H1 (cell line): ENCODE data around the gene ASB16. TPM values are rescaled to one million over a fixed set of nuclear protein-coding genes. Genes with fewer than 3 reads are reported as not detected.

Experiments
- CTCF ChIA-PET: fragments of 300-600 bp; sonication (Branson Sonifier 250); formaldehyde crosslinking; loops from one replicate; lab custom pipeline; 2021; ENCODE audit not compliant: partially characterized antibody; lab: Charles Lee
- POLR2A ChIA-PET: fragments of 300-600 bp; sonication (Branson Sonifier 250); formaldehyde crosslinking; loops from one replicate; lab custom pipeline; 2021; ENCODE audit warnings: inconsistent platforms; ENCODE audit not compliant: partially characterized antibody; lab: Charles Lee
- DNase-seq, 2 experiments: peaks; one replicate each; pipeline versions ENCODE4 v3.0.0 to v3.0.0-alpha.2; 2010 to 2022; ENCODE audit warnings: low spot score in 2 of 2, low read depth in 1 of 2, mixed read lengths in 1 of 2
- FAIRE-seq: peaks from 2 replicates; lab custom pipeline; 2011; peaks lifted over from hg19 to GRCh38; lab: Jason Lieb, UNC
- H2AFZ ChIP-seq: 2 replicates; pipeline ENCODE4 v1.8.1; 2012; ENCODE audit warnings: low read length, inconsistent platforms
- H2AK5ac ChIP-seq: 2 replicates; pipeline ENCODE4 v1.6.1; 2013; ENCODE audit warnings: low read depth, low read length
- H2BK120ac ChIP-seq: replicated peaks from 2 replicates; pipeline ENCODE3; 2013; ENCODE audit warnings: low read depth, low read length, inconsistent platforms
- H2BK12ac ChIP-seq: 2 replicates; pipeline ENCODE4 v1.6.1; 2013; ENCODE audit warnings: low read depth, low read length
- H2BK15ac ChIP-seq: 2 replicates; pipeline ENCODE4 v1.6.1; 2013; ENCODE audit warnings: low read length
- H2BK20ac ChIP-seq: 2 replicates; pipeline ENCODE4 v1.6.1; 2013; ENCODE audit warnings: low read length
- H2BK5ac ChIP-seq: 2 replicates; pipeline ENCODE4 v1.6.1; 2013; ENCODE audit warnings: low read depth, low read length
- H3K14ac ChIP-seq: 2 replicates; pipeline ENCODE4 v1.6.1; 2013; ENCODE audit warnings: inconsistent platforms; ENCODE audit not compliant: insufficient read length
- H3K18ac ChIP-seq: 2 replicates; pipeline ENCODE4 v1.6.1; 2013; ENCODE audit warnings: low read length; ENCODE audit errors: extremely low read depth
- H3K23ac ChIP-seq: 2 replicates; pipeline ENCODE4 v1.6.1; 2013; ENCODE audit warnings: inconsistent platforms; ENCODE audit not compliant: insufficient read length
- H3K23me2 ChIP-seq: 2 replicates; pipeline ENCODE4 v1.6.1; 2013; ENCODE audit warnings: low read depth, low read length
- H3K27ac ChIP-seq: 2 replicates; pipeline ENCODE4 v1.6.1; 2011; ENCODE audit warnings: low read depth, low read length, inconsistent platforms
- H3K27me3 ChIP-seq, 4 experiments: replicated peaks in 1 of 4; 1 replicate in 1 of 4; 2 replicates in 3 of 4; pipeline versions ENCODE4 v1.6.1 to v1.8.1; 2011 to 2013; ENCODE audit warnings: low read length in 3 of 4, mild to moderate bottlenecking in 3 of 4, inconsistent platforms in 2 of 4, mixed read lengths in 2 of 4, moderate library complexity in 1 of 4; ENCODE audit not compliant: control insufficient read depth in 3 of 4, insufficient read depth in 3 of 4; ENCODE audit errors: extremely low read depth in 1 of 4
- H3K36me3 ChIP-seq, 4 experiments: 2 replicates each; pipeline versions ENCODE4 v1.6.1 to v1.8.1; 2011 to 2013; ENCODE audit warnings: mild to moderate bottlenecking in 4 of 4, low read length in 3 of 4, moderate library complexity in 2 of 4, control low read depth in 1 of 4, inconsistent platforms in 1 of 4; ENCODE audit not compliant: insufficient read depth in 4 of 4, control insufficient read depth in 2 of 4
- H3K4ac ChIP-seq: replicated peaks from 2 replicates; pipeline ENCODE3; 2013; ENCODE audit warnings: low read length, low read depth, mixed read lengths, inconsistent platforms; ENCODE audit not compliant: insufficient read length
- H3K4me1 ChIP-seq, 4 experiments: replicated peaks in 1 of 4; 1 replicate in 1 of 4; 2 replicates in 3 of 4; pipeline versions ENCODE4 v1.6.1 to v1.8.1; 2011 to 2013; ENCODE audit warnings: low read length in 3 of 4, inconsistent platforms in 2 of 4, mixed read lengths in 1 of 4; ENCODE audit not compliant: insufficient read depth in 4 of 4, control insufficient read depth in 3 of 4
- H3K4me2 ChIP-seq, 2 experiments: 2 replicates each; pipeline versions ENCODE4 v1.6.1 to v1.8.1; 2011 to 2013; ENCODE audit warnings: low read depth in 2 of 2, low read length in 2 of 2, control low read depth in 1 of 2, inconsistent platforms in 1 of 2, mild to moderate bottlenecking in 1 of 2; ENCODE audit not compliant: insufficient read depth in 1 of 2
- H3K4me3 ChIP-seq, 4 experiments: fragments of 200-600, 300-600 bp in 1 of 4; sonication (generic), shearing (Covaris generic), sonication (Bioruptor Twin) in 1 of 4; 2 replicates each; pipeline versions ENCODE4 v1.5.1 to v1.8.1; 2011 to 2016; ENCODE audit warnings: low read length in 4 of 4, low read depth in 3 of 4, control low read depth in 2 of 4, inconsistent platforms in 2 of 4, mild to moderate bottlenecking in 2 of 4, mixed read lengths in 1 of 4, moderate library complexity in 1 of 4; ENCODE audit not compliant: insufficient read depth in 2 of 4; ENCODE audit errors: extremely low read depth in 1 of 4
- H3K56ac ChIP-seq: replicated peaks from 2 replicates; pipeline ENCODE3; 2013; ENCODE audit warnings: low read depth, mild to moderate bottlenecking, mixed read lengths, low read length, inconsistent platforms; ENCODE audit not compliant: insufficient read length
- H3K79me1 ChIP-seq: 2 replicates; pipeline ENCODE4 v1.6.1; 2013; ENCODE audit warnings: low read depth, low read length, control low read depth
- H3K79me2 ChIP-seq, 2 experiments: 2 replicates each; pipeline versions ENCODE4 v1.6.1 to v1.8.1; 2012 to 2013; ENCODE audit warnings: low read length in 2 of 2, mild to moderate bottlenecking in 2 of 2, inconsistent platforms in 1 of 2; ENCODE audit not compliant: insufficient read depth in 2 of 2, control insufficient read depth in 1 of 2
- H3K9ac ChIP-seq, 4 experiments: replicated peaks in 1 of 4; 1 replicate in 1 of 4; 2 replicates in 3 of 4; pipeline versions ENCODE4 v1.6.1 to v1.8.1; 2011 to 2013; ENCODE audit warnings: low read depth in 3 of 4, low read length in 3 of 4, control low read depth in 2 of 4, mild to moderate bottlenecking in 2 of 4, moderate library complexity in 2 of 4, inconsistent platforms in 1 of 4; ENCODE audit errors: extremely low read depth in 1 of 4
- H3K9me3 ChIP-seq, 2 experiments: 2 replicates each; pipeline versions ENCODE4 v1.6.1 to v1.8.1; 2012 to 2013; ENCODE audit warnings: mild to moderate bottlenecking in 2 of 2, moderate library complexity in 2 of 2, control low read depth in 1 of 2, inconsistent platforms in 1 of 2, low read depth in 1 of 2, low read length in 1 of 2, mixed read lengths in 1 of 2; ENCODE audit not compliant: insufficient read depth in 2 of 2
- H4K20me1 ChIP-seq, 2 experiments: replicated peaks in 1 of 2; 2 replicates each; pipeline versions ENCODE3 to v1.8.1; 2011 to 2013; ENCODE audit warnings: inconsistent platforms in 2 of 2, low read length in 2 of 2, mild to moderate bottlenecking in 1 of 2; ENCODE audit not compliant: insufficient read depth in 2 of 2, control insufficient read depth in 1 of 2
- H4K5ac ChIP-seq: 2 replicates; pipeline ENCODE4 v1.6.1; 2013; ENCODE audit warnings: low read length, low read depth, mixed read lengths, inconsistent platforms; ENCODE audit not compliant: insufficient read length
- H4K8ac ChIP-seq: 2 replicates; pipeline ENCODE4 v1.8.0; 2013; ENCODE audit warnings: mild to moderate bottlenecking, moderate library complexity, low read length, inconsistent platforms; ENCODE audit not compliant: insufficient read depth; ENCODE audit errors: extremely low read depth
- H4K91ac ChIP-seq: replicated peaks from 2 replicates; pipeline ENCODE3; 2013; ENCODE audit warnings: low read length, mixed read lengths, inconsistent platforms; ENCODE audit not compliant: insufficient read length
- ATF2 ChIP-seq: IDR thresholded peaks from 2 replicates; pipeline ENCODE4 v1.6.1; 2012; ENCODE audit warnings: low read length, inconsistent platforms
- ATF3 ChIP-seq: IDR thresholded peaks from 2 replicates; pipeline ENCODE4 v1.6.1; 2011; ENCODE audit warnings: low read depth, mild to moderate bottlenecking, low read length; ENCODE audit not compliant: insufficient read depth
- BRCA1 ChIP-seq: IDR thresholded peaks from 2 replicates; pipeline ENCODE4 v1.6.1; 2012; ENCODE audit warnings: low read depth, low read length, improper control_type of control experiment
- CREB1 ChIP-seq: IDR thresholded peaks from 2 replicates; pipeline ENCODE4 v1.6.1; 2012; ENCODE audit warnings: inconsistent platforms
- EGR1 ChIP-seq: IDR thresholded peaks from 2 replicates; pipeline ENCODE4 v1.6.1; 2011; ENCODE audit warnings: low read depth, low read length, borderline replicate concordance
- HDAC6 ChIP-seq: IDR thresholded peaks from one replicate; pipeline ENCODE4 v1.7.1; 2012; ENCODE audit warnings: low read depth, mild to moderate bottlenecking, inconsistent platforms, low read length, moderate library complexity
- KDM5A ChIP-seq: fragments of 200-600 bp; IDR thresholded peaks from 2 replicates; pipeline ENCODE4 v1.7.1; 2012; ENCODE audit warnings: mild to moderate bottlenecking, low read length, inconsistent platforms, mixed read lengths
- PHF8 ChIP-seq: fragments of 200-600 bp; sonication (generic); conservative IDR thresholded peaks from 2 replicates; pipeline ENCODE4 v1.7.1; 2012; ENCODE audit warnings: low read depth, mild to moderate bottlenecking, inconsistent platforms, low read length, moderate library complexity
- RXRA ChIP-seq: IDR thresholded peaks from 2 replicates; pipeline ENCODE4 v1.6.1; 2011; ENCODE audit warnings: low read depth, mild to moderate bottlenecking, low read length, moderate library complexity; ENCODE audit not compliant: insufficient read depth
- SP1 ChIP-seq: IDR thresholded peaks from 2 replicates; pipeline ENCODE4 v1.6.1; 2011; ENCODE audit warnings: low read depth, low read length
- SRF ChIP-seq: IDR thresholded peaks from 2 replicates; pipeline ENCODE4 v1.6.1; 2011; ENCODE audit warnings: mild to moderate bottlenecking, low read depth, low read length, moderate library complexity
- YY1 ChIP-seq: IDR thresholded peaks from 2 replicates; pipeline ENCODE4 v1.6.1; 2011; ENCODE audit warnings: low read depth, mild to moderate bottlenecking, low read length
- WGBS, 2 experiments: shearing (Covaris generic) in 1 of 2; methylation state at CpG; one replicate each; pipeline versions ENCODE4 v1.1.6 to v1.1.7; 2013 to 2015; ENCODE audit warnings: low lambda C conversion rate in 2 of 2, mixed read lengths in 2 of 2, inconsistent platforms in 1 of 2, low coverage in 1 of 2, missing lambda C conversion rate in 1 of 2; ENCODE audit not compliant: insufficient replicate concordance in 2 of 2, insufficient coverage in 1 of 2, insufficient read length in 1 of 2; ENCODE audit errors: extremely low coverage in 1 of 2, missing lambda C conversion rate in 1 of 2; 5-methylcytosine and 5-hydroxymethylcytosine counted together
- polyA plus RNA-seq, 7 experiments: library from polyadenylated mRNA; depleted of rRNA in 3 of 7; stranded (reverse) in 5 of 7; unstranded in 2 of 7; fragments of >200 nt in 5 of 7; fragments of 200-250 nt in 2 of 7; gene quantifications; 1 replicate in 5 of 7; 2 replicates in 1 of 7; 4 replicates in 1 of 7; pipeline versions ENCODE4 v1.2.1 to v1.2.3, GENCODE V29; 2011 to 2013; ENCODE audit warnings: missing spikeins in 2 of 7, mixed read lengths in 2 of 7
- total RNA-seq: library from RNA; stranded (reverse); fragmentation: NEBNext Ultra II Directional; extraction: Animal tissue kit (Norgen Biotek cat#: 25700); gene quantifications from 2 replicates; pipeline ENCODE4 v1.2.1, GENCODE V29; 2021

ASB16 gene
- total and polyA plus RNA-seq, 2 of the 8 experiments (the other 6 are each of a cell fraction or from before 2014, with no cell fraction given), result 0.05 TPM; not detected in 1

- no peaks in the 10 kb centered on the region for H3K36me3 ChIP-seq
- no peaks in the 10 kb centered on the region for H3K79me2 ChIP-seq
- no peak overlapping the region for H2BK12ac ChIP-seq
- no peak overlapping the region for H3K23ac ChIP-seq
- H4K5ac ChIP-seq, result no peak overlapping the region
- ChIA-PET CTCF (interaction anchor here (0.6 to 4.4 kb wide), 5 partner anchors 10 to 554 kb away, joined by 3 to 26 read pairs (median 3); partner anchors contain the start of gene HDAC5), POLR2A (interaction anchor here (0.6 to 3.0 kb wide), 5 partner anchors 11 to 224 kb away, joined by 3 to 13 read pairs (median 3); partner anchors contain the start of genes HDAC5 and LSM12)
- H3K23me2 ChIP-seq, result no peaks in the 10 kb centered on the region; the same call in 1 of the 2 replicates
- no peak overlapping the region for H2BK20ac ChIP-seq
- FAIRE-seq, result no peak
- no peak overlapping the region for H3K4me2 ChIP-seq
- H3K27ac ChIP-seq, result no peak overlapping the region
- H3K79me1 ChIP-seq, result no peaks in the 10 kb centered on the region
- H3K14ac ChIP-seq, result no peak overlapping the region
- no peak overlapping the region for H3K4me3 ChIP-seq
- no peaks in the 10 kb centered on the region for H3K9me3 ChIP-seq
- H2AFZ ChIP-seq, result no peak overlapping the region
- H4K91ac ChIP-seq, result no peak overlapping the region
- H3K56ac ChIP-seq, result no peak overlapping the region
- DNase-seq, result no peak
- H3K9ac ChIP-seq, result no peak overlapping the region
- H2BK120ac ChIP-seq, result no peak overlapping the region
- H3K18ac ChIP-seq, result no peak overlapping the region; the same call in 1 of the 2 replicates
- no peaks in the 10 kb centered on the region for H3K27me3 ChIP-seq
- peaks cover 7 to 15% (median 14%) of the 10 kb centered on the region in 4 experiments for H3K4me1 ChIP-seq
- H3K4ac ChIP-seq, result no peak overlapping the region
- peak overlapping the region; percentile 72; the same call in 1 of the 2 replicates for H2BK15ac ChIP-seq
- 91% methylated on average over 4 of the region's 4 CpGs; no CpG with 5 or more reads in 1 of the 2 experiments for WGBS, 2 experiments
- no peak overlapping the region for H4K8ac ChIP-seq
- 0 out of 2 replicates have a peak overlapping the region, but pooled peaks have one; percentile 28 for H2AK5ac ChIP-seq
- H4K20me1 ChIP-seq, result no peaks in the 10 kb centered on the region
- no peak overlapping the region for H2BK5ac ChIP-seq
- TF ChIP-seq YY1 (no peak), ATF3 (no peak), SRF (no peak), RXRA (no peak), HDAC6 (no peak), ATF2 (no peak), CREB1 (no peak), KDM5A (no peak), PHF8 (no peak), BRCA1 (no peak), EGR1 (no peak), SP1 (no peak)
Measured at GRCh38 chr17:44133918-44134476, 36.5 kb upstream of the ASB16 start.
